ENCODE results near the gene HIP1.
"Not testable (repeated sequence)": the region's sequence is repeated elsewhere in the genome, so short reads cannot be mapped to it uniquely, and the experiment has no call there.

Gene HIP1

GRCh38 chr7:75572814-75573213 is 165.9 kb downstream of the HIP1 start:
- no peak for DNase-seq (ENCODE audit: low read depth)

DNA sequence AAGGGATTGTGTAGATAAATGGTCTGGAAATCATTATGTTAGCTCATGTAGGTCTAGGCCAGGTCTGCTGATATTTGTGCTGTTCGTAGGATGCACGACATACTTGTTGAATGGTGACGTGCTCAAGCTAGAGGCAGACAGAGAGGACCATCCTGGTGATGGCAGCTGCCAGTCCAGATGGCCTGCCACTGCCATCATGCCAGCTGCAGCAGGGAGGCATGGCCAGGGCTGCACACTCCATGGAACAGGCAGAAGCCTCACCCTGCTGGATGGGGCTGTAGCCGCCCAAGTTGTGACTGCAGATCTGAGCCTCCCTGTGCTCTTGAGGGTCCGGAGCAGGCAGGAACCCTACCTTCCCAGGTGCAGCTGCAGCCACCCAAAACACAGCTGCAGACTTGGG is 166.3 kb downstream of the HIP1 start:
- no peak for DNase-seq (ENCODE audit: low read depth)

- no peak for DNase-seq (ENCODE audit: low read depth)
These were observed 167.5 kb downstream of the HIP1 start for GRCh38 chr7:75571209-75571608.

DNA sequence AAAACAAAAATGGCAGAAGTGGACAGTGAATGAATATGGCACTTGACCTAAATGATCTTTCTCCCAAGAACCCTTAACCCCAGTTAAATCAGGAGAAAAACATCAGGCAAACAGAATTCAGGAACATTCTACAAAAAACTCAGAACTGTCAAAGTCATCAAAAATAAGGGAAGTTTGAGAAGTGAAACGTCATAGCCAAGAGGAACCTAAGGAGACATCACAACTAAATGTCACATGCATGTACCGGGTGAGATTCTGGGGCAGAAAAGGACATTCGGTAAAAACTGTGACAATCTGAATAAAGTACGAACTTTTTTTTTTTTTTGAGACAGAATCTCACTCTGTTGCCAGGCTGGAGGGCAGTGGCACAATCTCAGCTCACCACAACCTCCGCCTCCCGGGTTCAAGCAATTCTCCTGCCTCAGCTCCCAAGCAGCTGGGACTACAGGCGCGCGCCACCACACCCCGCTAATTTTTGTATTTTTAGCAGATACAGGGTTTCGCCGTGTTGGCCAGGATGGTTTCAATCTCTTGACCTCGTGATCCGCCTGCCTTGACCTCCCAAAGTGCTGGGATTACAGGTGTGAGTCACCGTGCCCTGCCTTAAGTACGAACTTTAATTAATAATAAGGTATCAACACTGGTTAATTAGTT is 169.0 kb downstream of the HIP1 start:
- not testable (repeated sequence) for DNase-seq (ENCODE audit: low read depth)

DNA sequence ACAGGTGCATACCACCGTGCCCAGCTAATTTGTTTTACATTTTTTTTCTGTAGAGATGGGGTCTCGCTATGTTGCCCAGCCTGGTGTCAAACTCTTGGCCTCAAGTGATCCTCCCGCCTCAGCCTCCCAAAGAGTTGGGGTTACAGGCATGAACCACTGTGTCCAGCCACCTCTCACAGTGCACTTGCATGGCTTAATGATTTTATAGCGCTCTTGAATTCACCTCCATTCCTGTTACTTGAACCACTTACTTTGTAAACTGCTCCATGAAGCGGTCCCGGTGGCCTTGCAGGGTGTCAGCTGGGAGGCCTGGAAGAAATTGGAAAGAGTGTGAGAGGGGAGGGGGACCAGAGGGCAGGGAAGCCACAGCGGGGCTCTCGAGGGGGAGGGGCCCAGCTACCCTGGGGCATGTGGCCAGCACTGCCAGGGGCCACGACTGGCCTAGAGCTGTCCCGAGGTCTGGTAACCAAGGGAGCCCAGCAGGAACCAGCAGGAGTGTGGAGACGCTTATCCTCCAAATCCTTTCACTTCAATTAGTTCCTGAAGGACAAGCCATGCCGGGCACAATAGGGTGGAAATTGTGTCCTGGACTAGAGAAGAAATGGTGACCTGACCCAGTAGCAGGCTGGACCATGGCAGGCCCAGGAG is 170.7 kb downstream of the HIP1 start:
- DNase-seq (ENCODE audit: low read depth): no peak

- peak; percentile 83 for DNase-seq (ENCODE audit: low read depth)
These were observed 173.5 kb downstream of the HIP1 start for GRCh38 chr7:75565132-75565837.

DNA sequence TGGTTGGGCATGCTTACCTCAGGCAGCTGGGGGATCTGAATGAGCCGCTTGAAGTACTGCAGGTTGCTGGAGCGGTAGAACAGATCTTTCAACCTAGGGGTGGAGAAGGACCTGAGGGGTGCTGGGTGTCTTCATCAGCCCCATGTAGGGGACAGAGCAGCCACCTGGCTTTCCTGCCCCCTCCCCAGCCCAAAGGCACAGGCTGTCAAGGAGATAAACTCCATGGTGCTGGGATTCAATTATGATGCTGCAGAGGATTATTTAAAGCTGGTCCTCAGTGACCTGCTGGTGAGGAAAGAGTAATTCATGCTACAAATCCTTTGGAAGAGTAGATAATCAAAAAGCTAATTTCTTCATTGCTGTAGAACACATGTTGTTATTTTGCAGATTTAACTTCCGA is 175.6 kb downstream of the HIP1 start:
- DNase-seq (ENCODE audit: low read depth): no peak

DNA sequence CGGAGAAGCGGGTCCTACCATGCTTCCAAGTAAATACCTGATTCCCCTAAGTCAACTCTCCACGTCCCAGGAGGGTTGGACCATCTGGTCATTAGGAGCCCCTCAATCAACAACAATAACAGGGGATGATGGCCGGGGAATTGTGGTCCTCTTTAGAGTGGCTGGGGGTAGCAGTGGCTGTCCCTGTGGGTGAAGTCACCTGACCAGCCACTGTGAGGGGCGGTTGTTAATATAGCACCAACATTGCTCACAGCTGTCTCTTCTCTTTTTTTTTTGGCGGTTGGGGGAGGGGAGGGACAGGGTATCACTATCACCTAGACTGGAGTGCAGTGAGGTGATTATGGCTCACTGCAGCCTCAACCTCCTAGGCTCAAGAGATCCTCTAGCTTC is 178.8 kb downstream of the HIP1 start:
- no peak for DNase-seq (ENCODE audit: low read depth)

DNA sequence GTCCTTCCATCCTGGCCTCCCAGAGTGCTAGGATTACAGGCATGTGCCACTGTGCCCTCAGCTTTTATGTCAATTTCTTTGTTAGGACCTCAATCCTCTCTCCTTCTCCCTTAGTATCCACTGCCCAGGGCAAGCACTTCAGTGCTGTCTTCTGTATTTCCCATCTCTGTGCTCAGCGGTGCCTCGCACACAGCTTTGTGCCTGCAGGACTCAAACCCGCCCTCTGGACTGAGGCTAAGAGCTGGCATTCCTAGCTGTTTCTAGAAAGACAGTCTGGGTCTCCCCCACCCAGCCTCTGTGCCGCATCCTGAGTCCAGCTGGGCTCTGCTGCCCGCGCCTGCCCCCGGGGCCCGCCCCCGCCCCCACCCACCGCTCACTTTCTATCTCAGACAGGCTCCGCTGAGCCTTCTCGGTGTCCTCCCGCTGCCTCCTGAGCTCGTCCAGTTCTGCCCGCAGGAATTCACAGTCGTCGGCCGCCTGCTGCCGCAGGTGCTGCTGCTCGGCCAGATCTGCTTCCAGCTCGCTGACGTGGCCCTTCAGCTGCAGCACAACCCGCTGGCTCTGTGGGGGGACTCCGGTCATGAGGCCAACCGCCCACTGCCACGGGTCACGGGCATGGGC is 179.3 kb downstream of the HIP1 start:
- peak; percentile 59 for DNase-seq (ENCODE audit: low read depth)

GRCh38 chr7:75556835-75557234 is 181.9 kb downstream of the HIP1 start:
- not testable (repeated sequence) for DNase-seq (ENCODE audit: low read depth)

GRCh38 chr7:75555736-75556135 is 183.0 kb downstream of the HIP1 start:
- no peak for DNase-seq (ENCODE audit: low read depth)

DNA sequence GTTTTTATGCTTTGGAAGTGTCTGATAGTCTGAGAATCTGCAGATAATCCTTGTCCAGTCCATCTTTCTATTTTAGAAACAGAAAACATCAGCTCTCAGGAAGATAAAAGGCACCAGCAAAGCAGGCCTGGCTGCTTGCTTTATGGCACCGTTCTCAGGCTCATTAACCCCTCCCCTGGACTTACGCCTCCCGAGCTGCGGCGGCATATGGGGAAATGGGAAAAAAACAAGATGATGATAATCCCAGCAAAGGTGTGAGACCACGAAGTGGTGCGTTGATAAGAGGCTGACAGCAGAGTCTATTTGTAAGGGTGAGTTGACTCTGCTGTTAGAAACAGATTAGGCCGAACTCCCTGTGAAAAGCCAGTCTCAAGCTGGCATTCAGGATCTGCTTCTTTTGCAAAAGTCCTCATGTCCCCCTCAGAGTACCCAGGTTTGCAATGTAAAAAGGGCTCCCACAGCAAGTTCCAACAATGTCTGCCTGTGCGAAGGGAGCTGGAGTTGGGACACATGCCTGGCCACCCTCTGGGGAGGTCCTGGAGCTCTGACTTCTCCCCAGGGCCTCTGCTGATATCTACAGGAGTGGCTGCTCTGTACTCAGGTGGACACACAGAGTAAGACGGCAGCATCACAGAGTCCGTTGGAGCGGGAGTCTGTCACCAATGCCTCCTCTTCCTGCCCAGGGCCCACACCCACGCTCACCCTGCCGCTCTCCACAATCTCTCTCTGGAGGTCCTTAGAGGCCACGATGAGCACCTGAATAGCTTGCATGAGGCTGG is 192.3 kb downstream of the HIP1 start:
- DNase-seq (ENCODE audit: low read depth): no peak

DNA sequence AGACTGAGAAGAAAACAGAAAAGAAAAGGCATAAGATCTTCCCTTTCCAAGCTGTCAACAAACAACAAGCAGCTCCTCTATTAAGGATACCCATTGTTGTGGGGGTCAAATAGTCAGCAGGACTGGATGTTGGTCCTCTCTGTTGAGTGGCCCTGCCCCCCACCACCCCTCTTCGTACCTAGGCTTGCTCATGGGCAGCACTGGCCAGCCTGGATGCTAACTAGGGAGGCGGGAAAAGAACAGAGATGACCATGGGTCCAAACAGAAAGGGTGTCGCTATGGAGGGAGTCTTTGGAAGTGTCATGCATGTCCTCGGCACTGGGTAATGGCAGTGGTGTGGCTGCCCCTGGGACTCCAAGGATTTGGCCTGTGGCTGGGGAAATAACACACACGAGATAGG is 201.0 kb downstream of the HIP1 start:
- DNase-seq (ENCODE audit: low read depth): no peak

DNA sequence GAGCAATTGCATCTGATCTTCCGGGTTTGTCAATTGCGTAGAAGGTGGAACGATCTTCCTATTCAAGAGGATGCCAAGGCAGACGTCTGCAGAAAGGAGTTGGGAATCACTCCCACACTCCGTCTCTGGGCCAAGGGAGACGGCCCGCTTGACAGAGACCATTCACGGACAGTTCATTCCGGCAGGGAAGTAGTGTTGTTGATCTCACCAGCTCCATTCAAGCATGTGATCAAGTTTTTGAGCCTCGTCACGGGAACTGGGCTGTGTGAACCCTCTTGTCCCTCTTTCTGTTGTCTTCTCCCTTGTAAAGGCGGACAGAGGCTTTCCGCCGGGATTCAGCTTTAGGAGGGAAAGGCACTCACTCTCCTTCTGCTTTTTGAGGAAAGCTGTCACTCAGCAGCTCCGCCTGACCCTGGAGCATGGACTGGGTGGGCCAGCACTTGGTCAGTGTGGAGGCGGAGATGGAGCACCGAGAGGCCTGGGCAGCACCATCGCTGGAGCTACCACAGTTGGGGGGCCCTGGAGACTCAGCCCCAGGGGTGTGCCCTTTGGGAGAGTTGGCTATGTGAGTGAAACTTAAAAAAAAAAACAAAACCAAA is 201.7 kb downstream of the HIP1 start:
- DNase-seq (ENCODE audit: low read depth): no peak

DNA sequence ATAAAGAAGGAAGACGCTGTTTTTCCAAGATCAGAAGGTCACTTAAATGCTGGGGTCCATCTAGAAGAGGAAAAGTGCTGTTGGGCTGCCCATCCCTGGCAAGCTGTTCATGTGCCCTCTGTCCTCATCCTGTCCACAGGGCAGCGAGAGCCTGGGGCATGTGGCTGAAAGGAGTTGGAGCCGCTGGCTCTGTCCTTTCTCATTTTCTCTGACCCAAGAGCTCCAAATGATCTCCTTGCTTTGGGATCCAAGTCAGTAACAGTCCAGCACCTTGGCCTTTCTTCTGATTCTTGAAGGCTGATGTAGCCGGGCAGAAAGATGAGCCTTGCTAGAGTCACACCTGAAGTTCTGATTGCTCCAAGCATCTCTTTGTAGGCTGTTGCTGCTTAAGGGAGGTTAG is 202.2 kb downstream of the HIP1 start:
- no peak for DNase-seq (ENCODE audit: low read depth)

GRCh38 chr7:75534727-75535307 is 203.9 kb downstream of the HIP1 start:
- peak; percentile 37 for DNase-seq (ENCODE audit: low read depth)

- no peak for DNase-seq (ENCODE audit: low read depth)
These were observed 204.8 kb downstream of the HIP1 start for GRCh38 chr7:75533926-75534325.

DNA sequence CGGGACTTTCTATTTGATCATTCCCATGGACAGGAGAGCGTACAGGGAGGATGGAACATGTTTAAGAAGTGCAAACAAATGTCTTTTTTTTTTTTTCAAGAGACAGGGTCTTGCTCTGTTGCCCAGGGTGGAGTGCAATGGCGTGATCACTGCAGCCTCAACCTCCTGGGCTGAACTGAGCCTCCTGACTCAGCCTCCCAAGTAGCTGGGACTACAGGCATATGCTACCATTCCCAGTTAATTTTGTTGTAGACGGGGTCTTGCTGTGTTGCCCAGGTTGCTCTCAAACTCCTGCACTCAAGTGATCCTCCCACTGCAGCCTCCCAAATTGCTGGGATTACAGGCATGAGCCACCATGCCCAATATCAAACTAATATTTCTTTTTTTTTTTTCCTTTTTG is 206.1 kb downstream of the HIP1 start:
- no peak for DNase-seq (ENCODE audit: low read depth)

- DNase-seq (ENCODE audit: low read depth): no peak
These were observed 207.4 kb downstream of the HIP1 start for GRCh38 chr7:75531359-75531821.

DNA sequence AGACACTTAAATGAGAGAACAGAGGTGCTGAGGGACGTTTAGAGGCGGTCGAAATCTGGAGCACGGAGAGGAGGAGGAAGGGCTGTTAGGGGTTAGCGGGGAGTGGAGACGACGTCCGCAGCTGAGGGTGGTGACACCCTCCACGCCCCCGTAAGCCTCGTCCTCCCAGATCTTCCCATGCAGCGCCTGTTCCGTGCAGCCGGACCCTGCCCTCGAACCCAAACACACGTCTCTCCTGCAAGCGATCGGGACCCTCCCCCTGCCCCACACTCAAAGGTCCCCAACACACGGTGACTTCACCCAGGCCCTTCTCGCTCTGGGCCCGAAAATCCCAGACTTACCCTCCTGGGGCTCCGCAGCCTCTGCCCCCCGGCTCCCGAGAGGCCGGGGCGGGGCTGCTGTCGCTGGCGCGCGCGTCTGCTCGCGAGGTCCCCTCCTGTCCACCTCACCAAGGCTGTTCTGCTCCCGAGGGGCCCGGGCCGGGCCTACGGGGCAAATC is 211.5 kb downstream of the HIP1 start:
- DNase-seq (ENCODE audit: low read depth): not testable (repeated sequence)

GRCh38 chr7:75521727-75522126 is 217.0 kb downstream of the HIP1 start:
- not testable (repeated sequence) for DNase-seq (ENCODE audit: low read depth)

Measured in non-pigmented ciliary epithelial cell (primary cell).